GM21390 (cell line): Measurements from ENCODE around the gene ZNF25.
"Not testable (repeated sequence)": the region's sequence is repeated elsewhere in the genome, so short reads cannot be mapped to it uniquely, and the experiment has no call there.

Experiments
- ATAC-seq: cut with Tn5 transposase; IDR thresholded peaks from one replicate; pipeline ENCODE4 v1.9.1; 2021; ENCODE audit not compliant: unreplicated experiment

The ZNF25 gene

DNA sequence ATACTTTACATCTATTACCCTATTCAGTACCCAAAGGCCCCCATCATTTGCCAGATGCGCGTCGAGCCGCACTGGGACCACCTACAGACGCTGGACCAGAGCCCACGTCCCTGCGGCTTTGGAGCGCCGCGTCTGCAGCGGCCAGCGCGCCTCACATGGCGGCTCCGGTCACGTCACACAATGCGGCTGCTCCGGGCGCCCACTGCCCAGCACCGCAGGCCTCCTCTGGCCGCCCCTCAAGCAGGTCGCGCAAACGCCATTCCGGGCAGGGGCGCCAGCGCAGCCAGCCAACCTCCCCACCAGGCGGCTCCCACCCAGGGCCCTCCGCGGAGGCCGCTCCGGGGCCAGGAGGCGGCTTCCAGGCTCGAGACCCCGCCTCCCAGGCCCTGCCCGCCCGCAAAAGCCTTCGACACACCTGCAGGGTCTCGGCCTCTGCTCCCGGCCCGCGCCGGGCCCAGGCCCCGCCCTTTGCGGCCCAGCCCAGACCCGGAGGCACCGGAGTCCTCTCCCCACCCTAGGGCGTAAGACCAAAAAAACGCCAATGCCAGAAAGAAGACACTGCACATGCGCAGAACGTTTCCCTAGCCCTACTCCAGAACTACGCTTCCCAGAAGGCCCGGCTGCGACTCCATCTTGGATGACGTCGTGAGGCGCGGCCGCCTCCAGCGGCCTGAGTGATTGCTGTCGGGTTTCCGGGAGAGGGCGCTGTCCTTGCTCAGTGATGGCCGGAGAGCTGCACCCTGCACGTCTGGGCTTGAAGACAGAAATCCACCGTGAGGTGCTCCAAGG is at the start of gene ZNF25:
Gene ZNF25 (minus strand): TSS at position 557 of the 789 bp plus-strand sequence. CDS start 4,925 bp downstream, outside the sequence.
- peak; percentile 94 for ATAC-seq

- peak; percentile 92 for ATAC-seq
These were observed 48.8 kb upstream of the ZNF25 start for GRCh38 chr10:38025283-38025682.

GRCh38 chr10:38019124-38019523 is 42.7 kb upstream of the ZNF25 start:
- ATAC-seq = not testable (repeated sequence)

- no peak for ATAC-seq
These were observed 39.9 kb upstream of the ZNF25 start for GRCh38 chr10:38016354-38016753.

- peak; percentile 85 for ATAC-seq
These were observed 33.9 kb upstream of the ZNF25 start, which contains the start of gene ZNF33A for GRCh38 chr10:38010119-38010903. Gene ZNF33A (plus strand): TSS chr10:38010675. CDS start chr10:38012342, 1,667 bp downstream.

GRCh38 chr10:38007991-38008390 is 31.5 kb upstream of the ZNF25 start:
- ATAC-seq = no peak

DNA sequence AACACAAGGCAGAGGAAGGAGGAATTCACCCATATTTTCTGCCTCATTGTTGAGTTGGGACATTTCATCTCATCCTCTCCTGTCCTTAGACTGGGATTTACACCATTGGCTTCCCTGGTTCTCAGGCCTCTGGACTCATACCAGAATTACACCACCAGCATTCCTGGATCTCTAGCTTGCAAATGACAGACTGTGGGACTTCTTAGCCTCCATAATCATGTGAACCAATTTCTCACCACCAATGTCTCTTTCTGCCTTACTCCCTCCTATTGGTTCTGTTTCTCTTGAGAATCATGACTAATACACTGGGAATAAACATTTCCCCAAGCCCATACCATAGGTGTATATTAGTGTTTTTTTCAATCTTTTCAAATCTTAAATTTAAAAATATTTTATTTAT is 31.1 kb upstream of the ZNF25 start:
- no peak for ATAC-seq

DNA sequence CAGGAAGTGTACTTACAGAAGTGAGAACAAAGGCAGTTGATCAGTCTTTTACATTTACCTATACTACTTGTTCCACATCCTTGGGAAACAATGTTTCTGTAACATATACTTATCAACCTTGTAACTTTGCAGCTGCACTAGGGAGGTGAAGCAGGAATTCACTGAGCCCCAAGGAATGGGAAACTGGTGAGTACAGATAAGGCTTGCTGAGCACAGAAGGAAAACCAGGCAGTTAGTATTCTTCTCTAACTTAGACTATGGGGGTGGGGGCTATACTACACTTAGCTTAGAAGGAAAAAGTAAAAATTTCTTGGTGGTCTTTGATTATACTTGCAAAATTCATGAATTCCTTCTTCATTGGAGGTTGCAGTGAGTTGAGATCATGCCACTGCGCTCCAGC is 27.1 kb upstream of the ZNF25 start:
- ATAC-seq = no peak

DNA sequence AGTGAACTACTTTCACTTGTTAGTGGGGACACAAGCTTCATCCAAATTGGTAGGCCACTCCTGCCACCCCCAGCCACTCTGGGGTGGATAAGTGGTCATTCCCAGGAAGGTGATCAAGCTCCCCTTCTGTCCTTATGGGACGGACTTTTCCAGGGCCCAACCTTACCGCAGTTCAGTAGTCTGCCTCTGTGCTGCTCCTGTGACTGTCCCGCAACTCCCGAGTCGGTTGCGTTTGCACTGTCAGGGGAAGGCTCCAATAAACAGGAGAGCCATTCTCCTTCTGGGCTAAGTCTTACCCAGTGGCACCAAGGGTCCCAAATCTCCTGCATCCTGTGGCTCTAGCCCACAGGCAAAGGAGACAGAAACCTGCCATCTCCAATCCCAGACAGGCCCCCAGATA is 26.6 kb upstream of the ZNF25 start:
- no peak for ATAC-seq

DNA sequence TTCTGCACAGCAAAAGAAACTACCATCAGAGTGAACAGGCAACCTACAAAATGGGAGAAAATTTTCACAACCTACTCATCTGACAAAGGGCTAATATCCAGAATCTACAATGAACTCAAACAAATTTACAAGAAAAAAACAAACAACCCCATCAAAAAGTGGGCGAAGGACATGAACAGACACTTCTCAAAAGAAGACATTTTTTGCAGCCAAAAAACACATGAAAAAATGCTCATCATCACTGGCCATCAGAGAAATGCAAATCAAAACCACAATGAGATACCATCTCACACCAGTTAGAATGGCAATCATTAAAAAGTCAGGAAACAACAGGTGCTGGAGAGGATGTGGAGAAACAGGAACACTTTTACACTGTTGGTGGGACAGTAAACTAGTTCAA is 24.0 kb upstream of the ZNF25 start:
- ATAC-seq = not testable (repeated sequence)

- not testable (repeated sequence) for ATAC-seq
These were observed 22.5 kb upstream of the ZNF25 start for GRCh38 chr10:37998920-37999319.

DNA sequence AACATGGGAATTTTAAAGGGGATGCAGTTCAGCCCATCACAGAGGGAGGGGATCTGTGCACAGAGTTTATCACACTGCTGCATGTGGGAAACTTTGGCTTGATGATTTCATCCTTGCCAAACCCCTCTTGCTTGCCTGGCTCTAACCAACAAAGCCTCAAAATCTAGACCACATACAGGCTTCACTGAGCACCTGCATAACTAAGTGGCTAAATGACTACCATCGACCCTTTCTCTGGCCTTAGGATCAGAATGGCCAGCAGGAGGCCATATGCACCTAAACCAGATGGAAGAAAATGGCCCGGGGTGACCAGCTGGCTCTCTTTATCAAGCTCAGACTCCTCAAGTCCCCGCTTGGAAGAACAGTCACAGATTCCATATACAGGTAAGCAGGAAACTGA is 15.6 kb upstream of the ZNF25 start:
- ATAC-seq = no peak

DNA sequence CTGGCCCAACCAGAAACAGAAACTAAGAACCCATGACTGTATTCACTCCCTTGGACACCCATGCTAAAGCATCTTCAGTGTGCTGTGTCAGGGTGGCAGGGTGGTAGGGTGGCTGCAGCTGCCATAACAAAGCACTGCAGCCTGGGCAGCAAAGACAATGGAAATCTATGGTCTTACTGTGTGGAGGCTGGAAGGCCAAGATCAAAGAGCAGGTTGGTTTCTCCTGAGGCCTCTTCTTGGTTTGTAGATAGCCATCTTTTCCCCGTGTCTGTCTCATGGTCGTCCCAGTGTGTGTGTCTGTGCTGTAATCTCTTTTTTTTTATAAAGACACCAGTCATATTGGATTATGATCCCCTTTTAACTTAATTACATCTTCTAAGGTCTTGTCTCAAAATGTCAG is 15.2 kb upstream of the ZNF25 start:
- ATAC-seq = no peak

DNA sequence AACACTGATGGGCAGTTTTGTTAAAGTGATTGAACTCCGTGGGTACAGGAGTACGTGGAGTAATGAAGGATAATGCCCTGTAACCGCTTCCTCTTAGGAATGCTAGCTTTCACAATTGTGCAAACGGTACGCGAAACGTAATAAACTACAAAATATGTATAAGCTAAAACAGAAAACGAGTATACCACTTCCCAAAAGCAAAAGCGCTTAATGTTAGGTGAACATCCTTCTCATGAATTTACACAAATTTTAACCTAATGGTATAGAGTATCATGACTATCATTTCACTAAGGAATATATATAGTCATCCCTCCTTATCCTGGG is 395 bp upstream of the ZNF25 start:
- no peak for ATAC-seq

DNA sequence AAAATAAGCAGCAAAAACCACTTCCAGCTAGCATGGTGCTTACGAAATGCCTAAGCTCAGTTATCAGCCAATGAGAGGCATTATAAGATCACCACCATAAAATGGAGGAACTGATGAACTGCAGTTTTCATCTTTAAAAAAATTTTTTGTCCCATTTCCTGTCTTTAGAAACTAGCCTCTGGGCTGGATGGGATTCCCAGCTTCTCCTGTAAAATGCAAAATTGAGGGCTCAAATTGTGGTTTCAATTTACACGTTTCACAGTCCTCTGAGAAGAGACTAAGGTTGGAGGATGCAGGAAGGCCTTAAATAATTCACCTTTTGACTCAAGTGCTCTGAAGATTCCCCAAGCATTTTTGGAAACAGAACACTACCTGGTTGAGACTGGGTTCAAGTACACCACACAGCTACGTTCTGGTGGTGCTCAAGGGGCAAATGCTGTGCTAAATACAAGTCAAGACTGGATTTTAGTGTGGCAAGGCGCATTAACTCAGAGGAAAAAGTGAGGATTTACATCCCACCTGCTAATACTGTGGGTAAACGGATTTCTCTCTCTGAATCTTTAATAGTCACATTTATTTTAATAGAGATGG is 951 bp downstream of the ZNF25 start:
- no peak for ATAC-seq

DNA sequence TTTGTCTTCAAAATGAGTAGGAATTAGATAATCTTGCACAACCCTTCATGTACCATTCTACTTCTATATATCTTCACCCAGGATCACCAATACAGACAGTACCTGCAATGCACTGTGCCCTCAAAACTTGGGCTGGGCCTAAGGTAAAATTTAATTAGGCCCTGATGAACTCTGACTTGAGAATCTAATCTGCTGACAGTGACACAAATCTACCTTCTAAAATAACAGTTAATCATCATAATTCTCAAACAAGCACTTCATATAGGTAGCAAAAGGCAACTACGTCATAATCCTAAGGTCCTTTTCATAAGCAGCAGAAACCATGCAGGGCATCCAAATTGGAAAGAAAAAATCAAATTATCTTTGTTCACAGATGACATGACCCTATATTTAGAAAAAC is 4.1 kb downstream of the ZNF25 start:
- no peak for ATAC-seq

GRCh38 chr10:37965006-37965405 is 11.4 kb downstream of the ZNF25 start:
- ATAC-seq = no peak

DNA sequence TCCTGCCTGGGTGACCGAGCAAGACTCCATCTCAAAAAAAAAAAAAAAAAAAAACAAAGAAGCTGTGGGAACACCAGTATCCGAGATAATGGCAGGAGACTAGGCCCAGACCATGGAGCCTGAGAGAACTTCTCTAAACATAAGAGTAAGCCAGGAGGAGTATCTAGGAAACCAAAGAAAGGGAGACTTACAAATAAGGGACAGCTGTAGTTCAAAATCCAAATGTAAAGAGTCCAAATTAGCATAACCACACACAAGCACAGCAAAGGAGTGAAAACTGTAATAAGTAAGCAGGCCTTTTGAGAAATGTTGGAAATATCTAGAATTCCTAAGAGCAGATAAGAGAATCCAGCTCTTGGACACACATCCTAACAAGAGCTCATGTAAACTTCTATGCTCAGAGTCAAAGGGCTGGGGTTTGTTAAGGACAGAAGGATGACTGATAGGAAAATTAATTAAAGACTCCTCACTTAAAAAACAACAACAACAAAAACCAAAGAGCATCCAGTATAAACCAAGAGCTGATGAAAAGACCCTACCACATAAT is 15.8 kb downstream of the ZNF25 start:
- no peak for ATAC-seq

- no peak for ATAC-seq
These were observed 18.6 kb downstream of the ZNF25 start for GRCh38 chr10:37957841-37958240.

DNA sequence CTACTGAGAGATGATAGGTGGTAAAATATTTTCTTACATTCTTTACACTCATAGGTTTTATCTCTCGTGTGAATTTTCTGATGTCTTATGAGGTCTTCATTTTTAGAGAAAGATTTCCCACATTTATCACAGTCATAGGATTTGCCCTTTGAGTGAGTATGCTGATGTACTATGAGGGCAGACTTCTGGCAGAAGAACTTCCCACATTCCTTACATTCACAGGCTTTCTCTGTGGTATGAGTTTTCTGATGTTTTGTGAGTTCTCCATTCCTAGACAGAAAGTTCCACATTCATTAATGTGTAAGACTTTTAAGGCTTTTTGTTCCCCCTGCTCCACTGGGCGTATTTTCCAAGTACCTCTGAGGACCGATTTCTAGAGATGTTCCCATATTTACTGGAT is 23.5 kb downstream of the ZNF25 start:
- no peak for ATAC-seq

DNA sequence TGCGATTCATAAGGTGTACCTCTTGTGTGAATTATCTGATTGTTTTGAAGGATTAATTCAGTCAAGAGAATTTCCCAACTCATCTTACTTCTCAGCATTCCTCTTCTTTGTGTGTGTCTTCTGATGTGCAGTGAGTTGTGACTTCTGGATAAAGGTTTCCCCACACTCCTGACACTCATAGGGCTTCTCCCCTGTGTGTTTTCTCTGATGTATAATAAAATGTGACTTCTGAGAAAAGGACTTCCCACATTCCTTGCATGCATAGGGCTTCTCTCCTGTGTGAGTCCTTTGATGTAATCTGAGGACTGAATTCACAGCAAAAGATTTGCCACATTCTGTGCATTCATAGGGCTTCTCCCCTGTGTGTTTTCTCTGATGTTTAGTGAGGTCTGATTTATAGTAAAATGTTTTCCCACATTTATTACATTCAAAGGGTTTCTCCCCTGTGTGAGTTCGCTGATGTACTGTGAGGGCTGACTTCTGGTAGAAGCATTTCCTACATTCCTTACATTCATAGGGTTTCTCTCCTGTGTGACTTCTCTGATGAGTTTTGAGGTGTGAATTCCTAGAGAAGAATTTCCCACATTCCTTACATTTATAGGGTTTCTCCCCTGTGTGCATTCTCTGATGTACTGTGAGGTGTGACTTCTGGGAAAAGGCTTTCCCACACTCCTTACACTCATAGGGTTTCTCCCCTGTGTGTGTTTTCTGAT is 24.2 kb downstream of the ZNF25 start:
- no peak for ATAC-seq
